Stimulated activated CD8-positive, alpha-beta memory T cell treated with anti-CD3 and anti-CD28 coated beads, Interleukin-2, amount 100 ng/mL, for 48 hours (primary cell): ENCODE measurements around the gene GIMAP2.
"Not testable (repeated sequence)": the region's sequence is repeated elsewhere in the genome, so short reads cannot be mapped to it uniquely, and the experiment has no call there.

Experiments
- DNase-seq, 2 donors: peaks; one replicate each; pipeline ENCODE4 v3.0.0-alpha.2; 2020; ENCODE audit warnings: low read depth in 2 of 2

The GIMAP2 gene

DNA sequence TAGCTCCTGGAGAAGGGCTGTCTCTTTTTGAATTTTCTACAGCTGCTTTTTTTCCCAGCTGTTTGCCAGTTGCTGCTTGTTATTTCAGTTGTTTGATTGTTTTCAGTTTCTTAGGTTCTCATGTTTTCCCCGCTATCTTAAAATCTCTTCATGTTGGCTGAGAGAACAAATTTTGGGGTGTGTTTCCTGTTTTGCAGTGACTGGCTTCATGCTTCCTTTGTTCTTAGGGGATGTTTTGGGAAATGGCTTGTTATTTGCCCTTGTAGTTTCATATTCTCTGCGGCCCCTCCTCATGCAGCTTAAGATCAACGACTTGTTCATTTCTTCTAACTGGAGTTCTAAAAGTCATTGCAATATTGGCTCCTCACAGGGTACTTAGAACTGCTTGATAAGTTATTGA, 8.7 kb upstream of the GIMAP2 start:
- DNase-seq, result not testable (repeated sequence)

GRCh38 chr7:150678601-150679000, 6.9 kb upstream of the GIMAP2 start:
- not testable (repeated sequence) for DNase-seq

DNA sequence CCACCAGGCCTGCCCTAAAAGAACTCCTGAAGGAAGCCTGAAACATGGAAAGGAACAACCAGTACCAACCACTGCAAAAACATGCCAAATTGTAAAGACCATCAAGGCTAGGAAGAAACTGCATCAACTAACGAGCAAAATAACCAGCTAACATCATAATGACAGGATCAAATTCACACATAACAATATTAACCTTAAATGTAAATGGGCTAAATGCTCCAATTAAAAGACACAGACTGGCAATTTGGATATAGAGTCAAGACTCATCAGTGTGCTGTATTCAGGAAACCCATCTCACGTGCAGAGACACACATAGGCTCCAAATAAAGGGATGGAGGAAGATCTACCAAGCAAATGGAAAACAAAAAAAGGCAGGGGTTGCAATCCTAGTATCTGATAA, 5.1 kb upstream of the GIMAP2 start:
- DNase-seq, result not testable (repeated sequence)

DNA sequence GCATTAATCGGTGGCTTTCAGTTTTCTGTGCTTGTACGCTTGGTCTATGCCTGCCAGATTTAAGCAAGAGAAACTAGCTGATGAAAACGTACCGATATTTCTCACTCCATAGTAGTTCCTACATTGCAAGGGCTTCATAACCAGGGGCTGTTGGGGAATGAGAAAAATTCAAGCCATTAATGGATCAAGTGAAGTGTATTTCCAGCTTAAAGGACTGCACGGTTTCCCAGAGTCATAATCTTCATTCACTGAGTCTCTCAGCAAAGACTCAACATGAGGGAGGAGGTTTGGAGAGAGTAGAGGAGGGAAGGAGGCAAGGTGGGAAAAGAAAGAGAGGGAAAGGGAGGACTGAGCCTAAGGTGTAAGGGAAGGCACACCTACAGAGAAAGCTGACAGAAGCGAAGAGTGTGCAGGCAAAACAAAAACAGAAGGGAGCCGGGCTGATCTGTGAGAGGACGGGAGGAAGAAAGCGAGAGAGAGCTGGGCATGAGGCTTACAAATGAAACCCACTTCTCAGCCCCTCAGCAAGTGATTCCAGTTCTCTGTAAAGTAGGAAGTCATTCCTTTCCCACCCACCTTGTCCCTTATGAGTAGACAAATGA, 625 bp downstream of the GIMAP2 start:
- DNase-seq, result no peak

GRCh38 chr7:150688630-150689029, 3.1 kb downstream of the GIMAP2 start:
- no peak for DNase-seq

GRCh38 chr7:150695654-150696053, 10.1 kb downstream of the GIMAP2 start:
- no peak for DNase-seq

GRCh38 chr7:150703209-150703608, 17.7 kb downstream of the GIMAP2 start:
- DNase-seq, result no peak

DNA sequence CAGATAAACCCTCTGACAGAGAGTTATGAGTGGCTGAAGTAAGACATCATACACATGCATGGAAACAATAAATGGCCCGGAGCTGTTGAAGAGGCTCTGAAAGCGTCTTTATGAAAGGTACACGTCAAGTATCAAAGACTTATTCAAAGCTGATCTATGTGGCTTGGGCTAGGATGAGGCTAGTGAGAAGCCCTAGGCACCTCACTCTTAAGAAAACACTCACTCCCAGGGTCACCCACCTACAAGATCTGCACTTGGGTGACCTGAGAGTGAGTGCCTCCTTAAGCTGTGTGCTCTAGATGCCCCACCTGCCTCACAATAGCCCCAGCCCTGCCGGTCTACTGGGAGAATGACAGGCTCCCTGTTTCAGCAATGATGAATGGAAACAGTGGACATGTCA, 29.8 kb downstream of the GIMAP2 start:
- DNase-seq, result no peak

DNA sequence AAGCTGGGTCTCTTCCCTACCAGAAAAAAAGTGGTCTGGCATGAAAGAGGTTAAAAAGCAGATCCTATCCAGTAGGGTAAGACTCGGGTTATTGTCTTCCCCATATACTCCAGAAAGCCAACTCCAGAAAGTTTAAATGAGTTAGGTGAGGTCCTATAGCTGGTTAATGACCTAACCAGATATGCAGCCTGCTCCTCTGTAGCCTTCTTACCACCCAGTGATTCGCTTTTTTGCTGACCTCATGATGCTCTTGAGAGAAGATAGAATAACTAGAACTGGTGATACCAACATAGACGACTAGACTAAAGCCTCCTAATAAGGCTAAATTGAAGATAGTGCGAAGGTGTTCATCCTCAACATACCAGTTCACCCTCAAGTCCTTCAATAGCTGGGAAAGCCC, 30.2 kb downstream of the GIMAP2 start:
- no peak for DNase-seq

DNA sequence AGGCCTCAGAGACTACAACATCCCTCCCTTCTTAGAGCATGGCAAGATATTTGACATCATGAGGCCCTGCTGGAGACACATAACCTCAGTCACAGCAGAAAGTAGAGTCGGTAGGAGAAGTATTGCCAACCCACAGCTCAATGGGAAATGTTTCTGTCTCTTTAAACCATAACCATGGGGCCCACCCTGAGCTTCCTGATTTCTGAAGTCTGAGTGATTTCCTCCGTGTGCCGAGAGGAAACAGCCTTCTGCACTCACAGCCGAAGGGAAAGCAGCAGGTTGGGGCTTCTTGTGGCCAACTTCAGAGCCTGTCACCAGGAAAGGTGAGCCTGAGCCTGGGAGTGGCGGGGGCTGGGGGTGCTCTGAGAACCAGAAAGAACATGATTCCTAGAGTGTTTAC, 30.9 kb downstream of the GIMAP2 start, which contains the start of gene GIMAP1:
Gene GIMAP1 (plus strand): TSS at position 246 of the 400 bp plus-strand sequence. CDS start 2,435 bp downstream, outside the sequence.
- DNase-seq, result no peak

- DNase-seq, result no peak
Observed at GRCh38 chr7:150716939-150717338, 31.4 kb downstream of the GIMAP2 start.

DNA sequence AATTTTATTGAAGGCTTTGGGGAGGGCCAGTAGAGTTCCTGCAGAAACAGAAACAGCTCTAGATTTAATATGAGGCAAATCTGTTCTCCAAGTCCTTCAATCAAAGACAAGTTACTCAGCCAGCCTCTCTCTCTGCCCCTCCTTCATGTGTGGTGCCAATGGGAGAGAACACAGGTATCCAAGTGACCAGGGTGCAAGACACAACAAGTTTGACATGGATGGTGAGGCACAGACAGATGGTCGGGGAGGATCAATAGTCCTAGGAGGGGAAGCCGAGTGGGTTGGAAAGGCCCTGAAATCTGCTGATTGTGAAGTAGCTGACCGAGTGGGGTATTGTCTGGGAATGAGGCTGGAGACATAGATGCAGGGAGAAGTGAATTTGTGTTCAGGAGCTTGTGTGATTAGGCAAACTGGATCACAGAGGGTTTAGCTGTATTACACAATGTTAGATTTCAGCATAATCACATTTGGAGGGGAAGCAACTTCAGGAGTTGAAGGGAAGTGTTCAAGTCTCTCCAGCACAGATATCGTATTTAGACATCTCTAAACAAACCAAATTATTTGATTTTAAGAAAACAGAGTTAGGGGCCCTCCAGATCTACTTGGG, 32.4 kb downstream of the GIMAP2 start:
- no peak for DNase-seq

DNA sequence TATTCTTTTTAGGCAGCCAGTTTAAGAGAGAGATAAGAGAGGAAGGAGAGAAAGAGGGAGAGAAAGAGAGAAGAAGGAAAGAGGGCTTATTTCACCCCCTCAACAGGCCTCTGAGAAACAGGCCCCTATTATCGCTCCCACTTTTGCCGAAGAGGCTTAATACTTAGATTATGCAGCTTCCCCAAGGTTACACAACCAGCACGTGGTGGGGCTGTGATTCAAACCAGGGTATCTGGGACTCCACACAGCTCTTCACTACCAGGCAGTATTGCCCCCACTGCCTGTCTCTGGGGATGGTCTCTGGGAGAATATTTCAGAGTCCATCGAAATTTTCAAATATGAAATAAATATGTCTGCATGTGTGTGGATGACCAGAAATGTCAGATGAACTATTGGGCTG, 33.9 kb downstream of the GIMAP2 start:
- no peak for DNase-seq

DNA sequence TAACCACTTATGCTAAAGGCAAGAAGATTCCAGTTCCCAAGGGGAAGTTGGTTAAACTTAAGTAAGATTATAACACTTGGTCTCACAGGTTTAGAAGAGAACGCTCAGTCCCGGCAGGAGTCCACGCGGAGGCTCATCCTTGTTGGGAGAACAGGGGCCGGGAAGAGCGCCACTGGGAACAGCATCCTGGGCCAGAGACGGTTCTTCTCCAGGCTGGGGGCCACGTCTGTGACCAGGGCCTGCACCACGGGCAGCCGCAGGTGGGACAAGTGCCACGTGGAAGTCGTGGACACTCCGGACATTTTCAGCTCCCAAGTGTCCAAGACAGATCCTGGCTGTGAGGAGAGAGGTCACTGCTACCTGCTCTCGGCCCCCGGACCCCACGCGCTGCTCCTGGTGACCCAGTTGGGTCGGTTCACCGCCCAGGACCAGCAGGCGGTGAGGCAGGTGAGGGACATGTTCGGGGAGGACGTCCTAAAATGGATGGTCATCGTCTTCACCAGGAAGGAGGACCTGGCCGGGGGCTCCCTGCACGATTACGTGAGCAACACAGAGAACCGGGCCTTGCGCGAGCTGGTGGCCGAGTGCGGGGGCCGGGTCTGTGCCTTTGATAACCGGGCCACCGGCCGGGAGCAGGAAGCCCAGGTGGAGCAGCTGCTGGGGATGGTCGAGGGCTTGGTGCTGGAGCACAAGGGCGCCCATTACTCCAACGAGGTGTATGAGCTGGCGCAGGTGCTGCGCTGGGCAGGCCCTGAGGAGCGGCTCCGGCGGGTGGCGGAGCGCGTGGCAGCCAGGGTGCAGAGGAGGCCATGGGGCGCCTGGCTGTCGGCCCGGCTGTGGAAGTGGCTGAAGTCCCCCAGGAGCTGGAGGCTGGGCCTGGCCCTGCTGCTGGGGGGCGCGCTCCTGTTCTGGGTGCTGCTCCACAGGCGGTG, 34.7 kb downstream of the GIMAP2 start:
- no peak for DNase-seq

GRCh38 chr7:150721970-150722373, 36.5 kb downstream of the GIMAP2 start:
- no peak for DNase-seq

GRCh38 chr7:150722431-150722931, 37.0 kb downstream of the GIMAP2 start:
- DNase-seq, result no peak

GRCh38 chr7:150723467-150723866, 38.0 kb downstream of the GIMAP2 start:
- DNase-seq, result no peak

DNA sequence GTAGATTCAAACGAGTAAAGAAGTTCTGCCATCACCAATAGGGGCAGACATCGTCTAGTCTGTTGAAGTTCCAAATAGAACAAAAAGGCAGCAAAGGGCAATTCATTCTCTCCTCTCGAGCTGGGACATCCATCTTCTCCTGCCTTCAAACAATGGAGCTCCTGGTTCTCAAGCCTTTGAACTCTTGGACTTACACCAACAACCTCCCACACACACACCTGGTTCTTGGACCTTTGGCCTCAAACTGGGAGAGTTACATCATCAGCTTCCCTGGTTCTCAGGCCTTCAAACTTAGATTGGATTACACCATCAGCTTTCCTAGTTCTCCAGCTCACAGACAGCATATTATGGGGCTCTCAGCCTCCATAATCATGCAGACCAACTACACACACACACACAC, 41.9 kb downstream of the GIMAP2 start:
- no peak for DNase-seq

GRCh38 chr7:150728011-150728410, 42.5 kb downstream of the GIMAP2 start:
- DNase-seq, result no peak

- DNase-seq, result no peak
Observed at GRCh38 chr7:150728609-150729008, 43.1 kb downstream of the GIMAP2 start.

GRCh38 chr7:150731916-150732315, 46.4 kb downstream of the GIMAP2 start:
- no peak for DNase-seq

DNA sequence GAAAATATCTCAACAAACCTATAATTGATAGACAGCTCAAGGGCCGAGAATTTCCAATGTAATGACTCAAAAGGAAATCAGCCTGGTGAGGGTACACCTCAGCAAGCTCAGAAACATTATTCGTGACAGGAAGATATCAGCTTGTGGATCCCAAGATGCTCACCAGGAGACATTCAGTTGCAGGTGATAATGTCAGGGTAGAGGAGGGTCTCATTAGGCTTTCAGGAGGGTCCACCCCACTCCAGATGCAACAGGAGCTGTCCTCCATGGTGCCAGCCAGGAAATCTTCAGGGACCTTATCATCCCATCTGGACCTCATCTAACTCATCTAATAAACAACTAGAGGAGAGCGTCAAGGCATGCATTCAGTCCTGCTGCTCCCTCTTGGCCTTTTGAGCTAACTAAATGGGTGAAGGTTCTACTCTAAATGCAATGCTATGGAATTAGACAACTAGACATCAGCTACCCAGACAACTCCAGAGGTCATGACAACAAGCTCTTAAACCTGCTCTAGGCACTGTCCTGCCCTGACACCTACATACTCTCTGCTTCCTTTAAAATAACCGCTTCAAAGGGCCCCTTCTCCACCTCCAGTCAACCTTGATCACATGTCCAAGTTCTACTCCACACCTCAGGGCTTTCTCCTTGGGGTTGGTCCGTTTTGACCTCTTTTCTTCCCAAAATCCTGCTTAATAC, 47.4 kb downstream of the GIMAP2 start:
- no peak for DNase-seq
